NCI-H2196 treated with DMSO at 0.1 percent for 48 hours (cell line): ENCODE results near the gene DNAH2.
A peak's percentile ranks its signal among the peaks of the same experiment; 100 is the strongest.

Source experiments
- DNase-seq: peaks from one replicate; lab custom pipeline; 2025; ENCODE audit not compliant: unreplicated experiment; lab: John Stamatoyannopoulos, UW

The DNAH2 gene

GRCh38 chr17:7716901-7717755 lies at the start of gene DNAH2:
Gene DNAH2, plus strand, starts transcription at chr17:7717744. Its CDS starts 1,991 bp downstream, at chr17:7719735.
- DNase-seq = peak; percentile 70

GRCh38 chr17:7668482-7668881 lies 49.1 kb upstream of the DNAH2 start:
- no peak for DNase-seq

GRCh38 chr17:7673239-7673638 lies 44.3 kb upstream of the DNAH2 start:
- DNase-seq = no peak

GRCh38 chr17:7674934-7675333 lies 42.6 kb upstream of the DNAH2 start:
- DNase-seq = no peak

- no peak for DNase-seq
These were observed 41.0 kb upstream of the DNAH2 start for GRCh38 chr17:7676533-7676932.

- no peak for DNase-seq
These were observed 40.0 kb upstream of the DNAH2 start for GRCh38 chr17:7677388-7678067.

- no peak for DNase-seq
These were observed 32.6 kb upstream of the DNAH2 start for GRCh38 chr17:7684851-7685532.

- peak; percentile 61 for DNase-seq
These were observed 31.9 kb upstream of the DNAH2 start for GRCh38 chr17:7685533-7686221.

GRCh38 chr17:7686222-7687071 lies 31.1 kb upstream of the DNAH2 start:
- peak; percentile 70 for DNase-seq

- peak; percentile 66 for DNase-seq
These were observed 30.3 kb upstream of the DNAH2 start, which contains the start of gene TP53 for GRCh38 chr17:7687072-7687907. Gene TP53, minus strand, starts transcription at chr17:7687490. Its CDS starts 10,896 bp downstream, at chr17:7676594.

- DNase-seq = peak; percentile 71
These were observed 29.4 kb upstream of the DNAH2 start, which contains the start of gene WRAP53 for GRCh38 chr17:7687908-7688807. Gene WRAP53, plus strand, starts transcription at chr17:7688477. Its CDS starts 172 bp downstream, at chr17:7688649.

GRCh38 chr17:7688808-7689316 lies 28.7 kb upstream of the DNAH2 start:
- DNase-seq = no peak

- no peak for DNase-seq
These were observed 22.0 kb upstream of the DNAH2 start for GRCh38 chr17:7695586-7695985.

GRCh38 chr17:7697828-7698588 lies 19.5 kb upstream of the DNAH2 start:
- DNase-seq = no peak

- DNase-seq = no peak
These were observed 17.0 kb upstream of the DNAH2 start for GRCh38 chr17:7700510-7700909.

GRCh38 chr17:7701681-7702080 lies 15.9 kb upstream of the DNAH2 start:
- DNase-seq = no peak

- no peak for DNase-seq
These were observed 14.8 kb upstream of the DNAH2 start for GRCh38 chr17:7702776-7703175.
